GM19351 (cell line): ENCODE measurements around the gene TBKBP1.

Experiments used
- ATAC-seq: cut with Tn5 transposase; IDR thresholded peaks from one replicate; pipeline ENCODE4 v1.9.1; 2021; ENCODE audit warnings: mild to moderate bottlenecking, moderate library complexity; ENCODE audit not compliant: unreplicated experiment

TBKBP1 gene

DNA sequence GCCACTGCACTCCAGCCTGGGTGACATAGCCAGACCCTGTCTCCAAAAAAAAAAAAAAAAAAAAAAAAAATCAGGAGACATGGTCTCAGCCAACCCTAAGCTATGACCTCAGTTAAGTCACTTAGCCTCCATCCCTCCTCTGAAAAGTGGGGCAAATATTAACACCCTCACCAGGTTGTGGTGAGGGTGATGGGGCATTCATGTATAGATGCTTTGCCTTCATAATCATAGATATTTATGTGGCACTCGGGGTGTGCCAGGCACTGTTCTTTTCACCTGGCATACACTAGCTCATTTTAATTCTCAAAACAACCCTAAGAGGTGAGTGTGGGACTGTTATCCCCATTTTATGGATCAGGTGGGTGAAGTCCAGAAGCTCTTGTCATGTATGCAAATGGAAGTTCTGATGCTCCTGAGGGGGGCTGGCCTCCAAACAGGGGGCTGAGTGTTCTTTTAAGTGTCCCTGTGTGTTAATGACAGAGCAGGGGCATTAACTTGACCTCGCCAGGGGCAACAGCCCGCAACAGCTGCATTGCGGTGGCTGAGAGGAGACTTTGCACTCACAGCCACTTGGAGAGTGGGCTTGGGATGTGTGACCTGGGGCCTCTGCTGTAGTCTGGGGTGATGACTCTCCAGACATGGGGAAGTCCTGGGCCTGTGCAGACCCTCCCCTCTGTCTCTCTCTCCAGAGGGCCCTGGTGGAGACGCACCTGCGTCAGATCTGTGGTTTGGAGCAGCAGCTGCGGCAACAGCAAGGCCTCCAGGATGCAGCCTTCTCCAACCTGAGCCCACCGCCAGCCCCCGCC lies 4.1 kb downstream of the TBKBP1 start:
- no peak for ATAC-seq

DNA sequence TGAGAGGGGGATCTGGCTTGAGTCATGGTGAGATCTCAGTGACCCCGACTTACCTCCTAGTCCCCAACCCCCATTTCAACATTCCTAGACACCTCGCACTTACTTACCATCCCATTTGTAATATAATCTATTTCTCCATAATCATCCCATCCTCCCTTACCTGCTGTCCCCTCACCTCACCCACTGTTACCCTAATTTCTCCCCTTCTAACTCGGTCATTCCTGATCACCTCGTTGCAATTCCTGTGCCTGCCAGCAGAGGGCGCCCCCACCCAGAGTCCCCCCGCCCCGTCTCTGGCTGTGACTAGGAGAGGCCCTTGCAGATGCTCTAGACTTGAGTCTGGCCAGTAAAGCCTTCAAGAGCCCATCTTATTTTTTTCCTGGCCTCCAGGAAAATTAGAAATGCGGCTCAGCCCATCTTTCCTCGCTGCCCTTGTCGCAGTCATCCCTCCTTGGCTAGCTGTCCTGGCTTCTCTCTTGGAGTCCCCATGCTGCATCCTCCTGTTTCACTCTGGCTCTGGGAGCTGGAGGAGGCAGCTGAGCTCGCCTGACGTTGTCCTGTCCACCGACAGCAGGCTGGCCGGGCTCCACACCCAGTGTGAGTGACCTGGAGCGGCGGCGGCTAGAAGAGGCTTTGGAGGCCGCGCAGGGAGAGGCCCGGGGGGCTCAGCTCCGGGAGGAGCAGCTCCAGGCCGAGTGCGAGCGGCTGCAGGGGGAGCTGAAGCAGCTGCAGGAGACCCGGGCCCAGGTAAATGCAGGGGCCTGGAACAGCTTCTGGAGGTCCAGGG lies 5.0 kb downstream of the TBKBP1 start:
- ATAC-seq: no peak

DNA sequence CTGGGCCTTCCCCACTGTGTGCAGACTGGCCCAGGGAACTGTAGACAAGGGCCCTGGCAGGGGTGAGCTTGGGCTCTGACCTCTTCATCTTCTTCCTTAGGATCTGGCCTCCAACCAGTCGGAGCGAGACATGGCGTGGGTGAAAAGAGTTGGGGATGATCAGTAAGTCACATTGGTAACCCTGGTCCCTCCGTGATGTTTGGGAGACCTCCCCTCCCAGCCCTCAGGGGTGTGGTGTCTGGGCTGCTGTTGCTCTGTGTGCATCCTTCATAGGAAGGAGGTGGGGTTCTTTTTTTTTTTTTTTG lies 5.5 kb downstream of the TBKBP1 start:
- ATAC-seq: no peak

DNA sequence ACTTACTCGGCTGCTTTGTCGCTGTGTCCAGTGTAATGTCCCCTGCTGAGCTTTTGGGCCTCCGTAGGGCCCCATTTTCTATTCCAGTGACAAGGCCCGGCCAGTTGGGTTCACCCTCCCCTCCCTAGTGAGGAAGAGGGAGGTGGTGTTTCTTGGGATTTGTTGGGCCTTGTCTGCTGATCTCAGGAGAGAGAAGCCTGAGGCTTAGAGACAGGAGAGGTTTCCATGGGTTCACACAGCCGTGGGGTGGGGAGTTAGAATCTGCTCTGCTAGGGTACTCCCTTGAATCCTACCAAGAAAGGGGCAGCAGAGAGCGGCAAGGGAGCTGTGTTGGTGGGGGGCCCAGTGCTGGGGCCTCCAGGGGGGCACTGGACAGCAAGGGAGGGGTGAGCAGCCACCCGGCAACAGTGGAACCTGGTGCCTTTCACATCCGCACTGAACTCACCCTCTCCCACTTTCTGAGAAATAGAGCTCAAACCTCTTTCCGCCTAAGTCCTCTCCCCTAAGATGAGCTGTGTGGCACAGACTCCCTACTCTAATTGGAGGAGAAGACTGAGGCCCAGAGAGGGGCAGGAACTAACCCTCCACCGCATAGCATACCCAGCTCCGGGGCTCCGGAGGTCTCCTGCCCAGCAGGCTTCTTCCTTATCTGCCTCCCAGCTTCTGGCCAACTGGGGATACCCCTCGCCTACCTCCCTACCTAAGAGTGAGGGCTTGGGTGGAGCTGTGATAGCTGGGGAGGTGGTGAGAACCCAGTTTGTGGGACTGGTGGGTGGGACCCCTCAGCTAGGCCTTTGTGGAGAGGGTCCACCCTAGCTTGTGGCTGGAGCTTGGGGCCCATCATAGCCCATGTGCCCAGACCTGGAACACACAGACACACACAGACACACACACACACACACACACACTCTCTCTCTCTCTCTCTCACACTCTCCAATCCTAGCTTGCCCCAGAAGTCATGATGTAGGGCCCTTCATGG lies 6.8 kb downstream of the TBKBP1 start:
- ATAC-seq: no peak

DNA sequence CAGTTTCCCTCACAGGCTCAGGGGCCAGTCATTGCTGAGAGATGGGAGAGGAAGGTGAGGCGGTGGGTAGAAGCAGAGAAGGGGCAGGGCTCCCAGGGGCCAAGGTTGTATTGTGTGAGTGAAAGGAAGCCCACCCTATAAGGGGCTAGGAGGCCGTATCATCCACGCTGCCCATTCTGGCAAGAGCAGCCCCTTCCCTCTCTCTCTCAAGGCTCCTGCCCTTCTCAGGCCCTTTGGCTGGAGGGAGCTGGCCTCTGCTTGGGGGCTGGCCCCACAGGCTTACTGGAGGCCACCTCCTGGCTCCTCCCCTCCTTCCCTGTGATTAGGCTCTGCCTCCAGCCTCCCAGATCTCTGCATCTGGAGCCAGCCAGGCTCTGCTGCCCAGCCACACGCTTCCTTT lies 7.6 kb downstream of the TBKBP1 start:
- ATAC-seq: no peak

DNA sequence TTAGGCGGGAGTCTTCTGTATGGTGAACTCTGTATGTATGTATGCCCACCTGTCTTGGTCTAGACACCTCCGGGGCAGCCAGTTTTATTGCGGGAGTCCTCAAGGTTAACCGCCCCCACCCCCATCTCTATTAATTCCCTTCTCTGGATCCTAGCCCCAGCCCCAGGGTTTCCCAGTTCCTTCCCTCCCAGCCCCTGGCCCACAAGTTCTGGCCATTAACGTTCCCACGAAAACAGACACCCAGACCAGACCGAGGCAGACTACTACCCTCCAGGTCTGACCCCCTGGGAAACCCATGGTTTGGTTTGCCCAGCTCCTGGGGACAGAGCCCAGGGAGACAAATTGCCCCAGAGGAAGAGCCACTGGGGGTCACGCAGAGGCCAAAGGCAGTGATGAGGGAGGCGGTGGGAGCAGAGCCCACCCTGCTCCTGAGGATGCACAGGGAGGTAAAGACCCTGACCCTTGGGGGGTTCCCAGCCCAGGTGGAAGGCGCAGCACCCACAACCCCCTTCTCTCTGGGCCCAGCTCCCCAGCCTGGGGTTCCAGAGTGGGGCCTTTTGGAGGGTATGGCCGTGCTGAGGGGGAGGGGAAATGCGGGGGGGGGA lies 8.5 kb downstream of the TBKBP1 start:
- ATAC-seq: no peak

DNA sequence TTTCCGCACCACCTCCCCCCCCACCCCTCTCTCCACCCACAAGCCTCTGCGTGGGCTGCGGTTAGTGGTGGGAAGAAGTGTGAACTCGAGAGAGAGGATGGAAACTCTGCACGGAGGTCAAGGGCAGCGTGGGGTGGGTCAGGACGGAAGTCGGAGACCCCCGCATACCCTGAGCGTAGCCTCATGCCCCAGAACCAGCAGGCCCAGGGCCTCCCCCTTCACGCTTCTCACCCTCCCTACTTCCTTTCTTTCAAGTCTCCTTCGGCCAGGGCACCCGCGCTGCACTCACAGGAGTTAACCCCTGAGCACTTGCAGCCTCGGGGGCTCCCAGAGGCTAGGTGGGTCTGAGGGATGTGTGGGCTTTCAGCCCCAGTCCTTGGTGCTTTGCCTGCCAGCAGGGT lies 9.2 kb downstream of the TBKBP1 start:
- no peak for ATAC-seq

DNA sequence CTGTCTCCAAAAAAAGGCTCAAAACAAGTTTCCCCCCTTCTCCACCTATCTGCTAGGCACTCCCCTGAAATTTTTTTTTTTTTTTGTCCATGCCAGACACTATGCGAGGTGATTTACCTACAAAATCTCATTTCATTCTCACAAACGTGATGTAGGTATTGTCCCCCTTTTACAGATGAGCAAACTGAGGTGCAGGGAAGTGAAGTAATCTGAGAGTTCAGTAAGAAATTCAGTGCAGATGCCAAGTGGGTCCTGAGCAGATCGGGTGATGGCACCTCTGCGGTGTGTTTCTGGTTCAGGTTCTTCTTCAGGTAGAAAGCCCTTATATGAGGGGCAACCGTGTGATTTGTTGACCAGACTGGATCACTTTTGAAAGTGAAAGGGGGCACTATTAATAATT lies 9.7 kb downstream of the TBKBP1 start:
- ATAC-seq: no peak

DNA sequence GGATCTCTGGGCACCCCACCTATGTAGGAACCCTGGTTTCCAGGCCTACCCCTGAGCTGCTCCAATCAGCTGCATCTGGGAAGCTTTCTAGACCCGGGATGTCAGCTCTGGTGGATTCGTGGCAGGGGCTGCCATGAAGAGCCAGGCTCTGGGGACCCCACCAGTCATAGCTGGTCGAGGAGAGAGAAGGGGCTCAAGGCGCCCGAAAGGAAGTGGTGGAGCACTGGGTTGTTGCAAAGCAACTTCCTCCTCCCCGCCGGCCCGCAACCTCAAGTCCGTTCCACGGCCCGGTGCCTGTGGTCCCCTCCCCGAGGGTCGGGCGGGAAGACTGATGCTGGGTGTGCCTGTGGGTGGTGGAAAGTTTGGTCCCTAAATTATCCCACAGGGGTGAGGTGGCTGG lies 10.2 kb downstream of the TBKBP1 start:
- ATAC-seq: no peak

DNA sequence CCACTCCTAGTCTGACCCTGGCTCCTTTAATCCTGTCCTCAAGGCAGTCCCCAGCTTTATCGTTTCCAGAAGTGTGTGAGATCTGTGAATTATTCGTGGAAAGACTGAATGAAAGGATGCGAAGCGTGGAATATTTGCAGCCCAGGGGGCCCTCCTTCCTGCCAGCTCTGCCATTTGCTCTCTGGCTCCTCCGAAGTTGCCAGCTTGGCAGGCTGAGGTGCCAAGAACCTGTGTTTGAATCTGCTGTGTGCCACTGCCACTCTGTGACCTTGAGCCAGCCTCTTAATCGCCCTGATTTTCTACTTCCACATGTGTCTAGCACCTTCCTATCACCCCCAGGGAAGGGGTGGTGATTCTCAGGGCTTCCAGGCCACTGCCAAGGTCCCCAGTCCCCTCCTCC lies 10.8 kb downstream of the TBKBP1 start:
- ATAC-seq: no peak

DNA sequence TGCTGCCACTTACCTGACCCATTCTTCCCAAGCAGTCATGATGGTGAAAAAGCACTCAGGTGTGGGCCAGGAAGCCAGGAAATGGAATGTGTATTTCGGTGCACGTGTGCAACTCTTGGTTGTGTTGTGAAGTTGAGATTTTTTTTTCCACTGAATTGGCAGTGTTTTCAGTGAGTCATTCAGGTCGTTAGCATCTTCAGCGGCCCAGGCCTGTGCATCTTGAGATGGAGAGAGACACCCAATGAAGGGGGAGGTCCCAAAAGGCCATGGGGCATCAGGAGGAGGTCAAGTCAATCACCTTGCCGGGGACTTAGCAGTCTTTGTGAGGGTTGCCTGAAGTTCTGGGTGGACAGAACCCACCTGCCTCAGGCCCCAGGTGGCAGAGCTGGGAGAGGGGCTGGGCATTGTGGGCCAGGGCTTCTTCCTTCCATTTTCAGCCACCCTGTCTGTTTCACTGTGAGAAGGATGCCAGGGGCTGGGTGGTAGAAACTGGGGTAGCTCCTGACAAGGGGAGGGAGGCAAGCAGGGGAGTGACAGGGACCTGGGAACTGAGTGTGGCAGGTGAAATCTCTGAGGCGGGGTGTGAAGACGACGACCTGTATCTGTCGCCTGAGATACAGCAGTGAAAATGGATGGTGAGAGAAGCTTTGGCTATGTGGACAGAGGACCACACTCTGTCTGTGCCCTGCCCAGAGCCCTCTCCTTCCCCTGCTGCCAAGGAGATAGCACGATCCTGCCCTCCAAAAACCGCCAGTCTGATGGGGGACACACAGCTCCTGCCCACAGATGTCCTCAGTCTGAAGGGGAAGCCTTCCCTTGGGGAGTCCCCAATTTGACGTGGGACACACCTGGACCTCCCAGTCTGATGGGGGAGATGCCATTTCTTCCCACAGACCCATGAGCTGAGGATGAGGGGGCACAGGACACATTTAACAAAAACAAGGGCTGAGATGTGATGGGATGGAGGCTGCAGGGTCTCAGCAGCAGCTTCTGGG lies 11.9 kb downstream of the TBKBP1 start:
- ATAC-seq: no peak

DNA sequence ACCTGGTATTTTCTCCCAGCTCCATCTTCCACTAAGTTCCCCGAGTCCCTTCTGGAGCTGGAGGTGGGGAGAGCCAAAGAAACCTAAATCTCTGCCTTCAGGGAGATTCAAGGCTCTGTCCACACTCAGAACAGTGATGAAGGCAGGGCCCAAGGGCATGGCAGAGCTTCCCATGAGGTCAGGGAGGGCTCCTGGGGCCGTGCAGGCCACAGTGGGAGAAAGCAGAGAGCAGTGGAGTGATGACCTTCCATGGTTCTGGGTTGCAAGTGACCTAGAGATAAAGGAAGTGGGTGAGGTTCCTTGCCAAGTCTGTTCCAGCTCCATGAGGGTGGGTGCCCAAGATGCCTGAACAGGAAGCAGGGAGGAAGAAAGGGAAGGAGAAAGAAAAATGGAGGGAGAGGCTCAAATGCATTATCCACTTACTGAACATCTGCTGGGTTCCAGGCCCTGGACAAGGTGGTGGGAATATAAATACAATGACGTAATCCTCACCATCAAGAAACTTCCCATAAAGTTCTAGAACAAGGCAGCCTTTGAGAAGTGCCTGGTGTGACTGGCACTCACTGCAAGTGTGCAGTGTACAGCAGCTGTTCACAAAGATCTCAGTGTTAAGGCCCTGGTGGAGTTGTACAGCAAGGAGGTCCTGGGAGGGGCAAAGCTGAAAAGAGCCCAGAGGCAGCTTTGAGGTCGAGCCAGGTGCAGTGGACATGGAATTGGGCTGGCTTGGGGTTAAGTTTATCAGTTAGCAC lies 13.3 kb downstream of the TBKBP1 start:
- ATAC-seq: no peak

DNA sequence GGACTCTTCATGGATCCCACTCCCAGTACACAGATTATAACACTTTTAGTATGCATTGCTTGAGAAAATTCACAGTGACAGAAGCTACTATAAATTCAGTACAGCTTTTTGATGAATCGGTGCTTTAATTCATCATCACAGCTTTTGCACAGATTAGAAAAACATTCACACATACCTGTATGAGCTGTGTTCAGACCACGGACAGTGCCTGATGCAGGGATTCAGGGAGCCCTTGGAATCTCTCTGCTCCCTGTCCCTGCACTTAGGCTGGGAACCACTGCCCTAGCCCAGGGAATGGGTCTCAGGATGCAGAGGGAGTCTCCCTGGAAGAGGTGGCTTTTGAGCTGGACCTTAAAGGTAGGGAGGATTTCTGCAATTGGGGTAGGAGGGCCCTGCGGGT lies 13.9 kb downstream of the TBKBP1 start:
- ATAC-seq: no peak

DNA sequence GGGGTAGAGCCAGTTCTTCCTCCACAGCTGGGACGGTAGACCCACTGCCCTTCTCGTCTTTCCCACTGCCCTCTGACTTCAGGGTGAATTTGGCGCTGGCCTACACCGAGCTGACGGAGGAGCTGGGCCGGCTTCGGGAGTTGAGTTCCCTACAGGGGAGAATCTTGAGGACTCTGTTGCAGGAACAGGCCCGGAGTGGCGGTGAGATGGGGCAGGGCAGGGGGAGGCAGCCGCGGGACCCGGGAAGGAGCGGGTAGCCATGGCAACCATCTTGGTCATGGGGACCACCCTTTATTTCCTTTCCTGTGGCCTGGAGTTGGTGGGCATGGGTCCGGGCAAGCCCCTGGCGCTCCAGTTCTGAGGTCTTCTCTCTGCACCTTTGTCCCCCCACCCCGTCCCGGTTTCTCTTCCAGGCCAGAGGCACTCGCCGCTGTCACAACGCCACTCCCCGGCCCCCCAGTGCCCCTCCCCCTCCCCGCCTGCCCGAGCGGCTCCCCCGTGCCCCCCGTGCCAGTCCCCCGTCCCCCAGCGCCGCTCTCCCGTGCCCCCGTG lies 14.4 kb downstream of the TBKBP1 start:
- ATAC-seq: no peak

DNA sequence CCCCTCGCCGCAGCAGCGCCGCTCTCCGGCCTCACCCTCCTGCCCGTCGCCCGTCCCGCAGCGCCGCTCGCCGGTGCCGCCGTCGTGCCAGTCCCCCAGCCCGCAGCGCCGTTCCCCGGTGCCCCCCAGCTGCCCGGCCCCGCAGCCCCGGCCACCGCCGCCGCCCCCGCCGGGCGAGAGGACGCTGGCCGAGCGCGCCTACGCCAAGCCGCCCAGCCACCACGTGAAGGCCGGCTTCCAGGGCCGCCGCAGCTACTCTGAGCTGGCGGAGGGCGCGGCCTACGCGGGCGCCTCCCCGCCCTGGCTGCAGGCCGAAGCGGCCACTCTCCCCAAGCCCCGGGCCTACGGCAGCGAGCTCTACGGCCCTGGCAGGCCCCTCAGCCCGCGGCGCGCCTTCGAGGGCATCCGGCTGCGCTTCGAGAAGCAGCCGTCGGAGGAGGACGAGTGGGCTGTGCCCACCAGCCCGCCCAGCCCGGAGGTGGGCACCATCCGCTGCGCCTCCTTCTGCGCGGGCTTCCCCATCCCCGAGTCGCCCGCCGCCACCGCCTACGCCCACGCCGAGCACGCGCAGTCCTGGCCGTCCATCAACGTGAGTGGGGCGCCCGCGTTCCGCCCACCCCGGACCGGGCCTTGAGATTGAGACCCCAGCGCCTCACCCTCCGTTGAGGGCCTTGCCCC lies 15.0 kb downstream of the TBKBP1 start:
- no peak for ATAC-seq

DNA sequence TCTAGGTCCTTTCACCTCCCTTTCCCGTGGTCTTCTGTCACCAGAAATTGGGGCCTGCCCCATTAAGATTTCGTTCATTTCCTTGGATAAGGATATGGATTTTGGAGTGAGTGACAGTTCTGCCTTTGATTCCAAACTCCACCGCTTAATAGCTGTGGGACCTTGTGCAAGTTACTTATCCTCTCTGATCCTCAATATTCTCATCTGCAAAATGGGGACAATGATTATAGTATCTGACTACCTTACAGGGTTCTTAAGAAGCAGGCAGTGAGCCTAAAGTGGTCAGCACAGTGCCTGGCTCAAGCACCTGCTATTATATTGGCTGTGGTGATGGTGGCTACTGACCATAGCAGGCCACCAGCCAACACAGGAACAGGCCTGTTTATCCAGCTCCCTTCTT lies 15.6 kb downstream of the TBKBP1 start:
- ATAC-seq: no peak

DNA sequence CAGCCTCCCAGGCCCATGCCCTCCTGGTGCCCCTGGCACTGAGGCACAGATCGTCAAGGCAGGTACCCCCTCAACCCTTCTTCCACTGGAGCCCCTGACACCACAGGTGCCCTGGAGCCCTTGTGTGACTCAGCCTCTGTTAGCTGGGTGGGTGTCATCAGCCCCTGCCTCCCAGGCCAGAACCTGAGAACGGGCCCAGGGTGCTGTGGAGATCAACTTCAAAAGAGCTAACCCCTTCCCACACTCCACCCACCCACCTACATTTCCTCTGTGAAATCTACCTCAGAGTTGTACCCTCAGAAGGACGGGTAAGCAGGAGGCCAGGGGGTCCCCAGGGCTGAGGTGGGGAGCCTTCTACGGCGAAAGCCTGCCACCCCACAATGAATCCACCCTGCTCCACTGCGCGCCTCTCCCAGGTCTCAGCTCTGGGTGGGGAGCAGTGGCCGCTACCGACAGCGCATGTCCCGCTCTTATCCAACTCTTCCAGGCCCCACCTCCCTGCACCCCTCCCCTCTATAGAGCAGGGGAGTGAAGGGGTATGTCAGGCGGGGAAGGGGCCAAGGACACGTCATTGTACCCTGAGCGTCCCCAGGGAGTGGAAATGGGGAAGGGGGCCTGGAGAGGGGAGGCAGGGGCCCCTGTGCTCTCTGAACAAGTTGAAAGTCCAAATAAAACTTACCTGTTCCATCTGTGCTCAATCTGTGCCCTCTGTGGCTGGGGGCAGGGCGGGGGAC lies 17.6 kb downstream of the TBKBP1 start:
- ATAC-seq: no peak
